HG03108 (cell line): Measurements from ENCODE around the gene TMEM218.

Source experiments
- ATAC-seq: cut with Tn5 transposase; IDR thresholded peaks from one replicate; pipeline ENCODE4 v1.9.1; 2021; ENCODE audit warnings: moderate library complexity; ENCODE audit not compliant: unreplicated experiment

TMEM218 gene

DNA sequence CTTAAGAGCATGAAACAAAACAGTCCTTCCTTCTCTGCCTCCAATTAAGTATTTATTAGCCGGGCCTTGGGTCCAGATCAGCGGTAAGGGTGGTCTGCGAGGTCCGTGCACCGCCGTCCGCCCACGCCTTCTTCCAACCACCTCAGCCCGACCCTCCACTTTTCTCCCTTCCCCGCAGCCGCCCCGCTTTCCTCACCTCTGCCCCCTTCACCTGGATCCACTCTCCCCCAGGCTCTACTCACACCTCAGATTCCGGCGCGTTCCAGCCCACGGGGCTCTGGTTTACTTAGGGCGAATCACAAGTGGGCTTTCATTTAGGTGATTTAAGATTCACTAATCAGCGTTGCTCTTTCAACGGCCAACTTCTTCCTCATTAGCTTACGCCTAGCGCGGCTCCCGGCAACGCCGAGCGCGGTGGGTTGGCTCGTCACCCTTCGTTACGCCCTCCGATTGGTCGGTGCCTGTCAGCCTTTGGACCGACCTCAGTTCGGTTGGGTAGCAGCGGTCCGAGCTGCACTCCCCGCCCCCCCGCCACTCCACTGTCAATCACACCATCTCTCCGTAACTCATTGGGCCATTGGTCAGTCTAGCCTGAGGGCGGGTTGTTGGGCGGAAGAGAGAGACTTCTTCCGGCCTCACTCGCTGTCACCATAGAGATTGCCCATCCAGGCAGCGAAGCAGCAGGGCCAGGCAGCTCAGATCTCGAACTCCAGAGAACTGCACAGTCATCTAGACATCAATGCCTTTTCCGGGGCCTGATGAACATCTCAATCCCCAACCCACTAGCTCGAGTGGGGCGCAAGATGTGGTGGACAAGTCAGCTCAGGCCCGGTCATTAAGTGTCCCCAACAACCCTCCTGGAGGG, at the start of gene TMEM218:
TMEM218 (minus strand) TSS at position 284 of the 865 bp plus-strand sequence. CDS start 9,385 bp downstream, outside the sequence.
- peak; percentile 99 for ATAC-seq

DNA sequence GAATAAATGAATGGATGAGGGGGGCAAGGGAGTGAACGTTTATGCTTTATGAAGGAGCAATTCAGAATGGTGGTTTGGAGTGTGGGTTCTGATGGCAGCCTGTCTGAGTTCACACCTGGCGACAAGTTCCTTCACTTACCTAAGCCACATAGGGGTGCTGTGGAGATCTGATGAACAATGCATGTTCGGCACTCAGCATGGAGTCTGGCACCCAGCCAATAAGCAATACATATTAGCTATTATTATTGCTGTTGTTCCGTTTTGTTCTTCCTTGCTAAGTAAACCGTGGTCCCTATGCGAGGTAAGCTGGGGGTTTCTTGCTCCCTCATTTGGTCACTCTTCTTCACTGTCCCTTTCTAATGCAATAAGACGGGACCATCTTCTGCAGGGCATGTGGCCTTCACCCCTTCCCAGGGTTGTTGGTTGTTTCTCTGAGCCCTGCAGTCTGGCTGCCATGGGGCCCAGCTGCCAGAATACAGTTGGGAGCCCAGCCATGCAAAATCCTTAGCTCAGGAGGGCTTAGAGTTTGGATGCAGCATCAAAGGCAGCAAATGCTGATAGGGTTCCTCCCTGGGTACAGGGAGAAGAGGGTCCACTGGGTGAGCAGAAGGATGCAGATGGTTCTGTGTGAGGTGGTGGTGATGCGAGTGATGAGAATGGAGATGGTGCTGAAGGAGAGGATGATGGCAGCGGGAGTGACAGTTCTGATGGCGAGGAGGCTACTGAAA, 46.7 kb upstream of the TMEM218 start:
- no peak for ATAC-seq

GRCh38 chr11:125157118-125157733, 45.8 kb upstream of the TMEM218 start:
- ATAC-seq: no peak

DNA sequence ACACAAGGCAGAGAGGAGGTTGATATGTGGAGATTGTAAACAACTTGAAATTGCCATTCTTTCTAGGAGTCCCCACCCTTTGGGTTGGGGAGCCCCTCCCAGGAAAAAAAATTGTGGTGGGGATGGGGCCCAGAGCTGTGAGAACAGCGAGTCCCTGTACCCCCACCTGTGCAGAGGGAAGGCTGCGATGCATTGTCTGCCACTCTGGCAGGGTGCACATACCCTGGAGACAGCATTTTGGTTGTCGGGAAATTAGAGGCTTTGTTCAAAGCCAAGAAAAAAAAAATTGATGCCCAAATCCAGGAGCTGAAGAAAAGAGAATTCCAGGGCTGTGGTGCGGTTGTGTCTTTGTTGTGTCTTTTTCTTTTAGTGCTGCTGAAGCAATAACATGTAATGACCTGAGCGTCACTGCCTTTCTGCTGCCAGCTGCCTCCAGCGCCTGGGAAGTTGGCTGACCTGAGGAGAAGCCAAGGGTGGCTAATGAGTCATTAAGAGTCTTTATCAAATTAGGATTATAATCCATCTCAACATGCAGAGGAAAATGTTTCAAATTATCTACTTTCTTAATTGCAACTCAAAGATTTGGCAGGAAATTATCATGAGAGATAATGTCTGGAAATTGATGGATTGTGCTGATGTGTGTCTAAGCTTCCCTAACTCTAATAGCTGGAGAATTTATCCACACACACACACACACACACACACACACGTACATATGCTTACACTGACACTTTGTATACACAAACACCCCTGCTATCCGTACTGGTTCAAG, 45.1 kb upstream of the TMEM218 start:
- ATAC-seq: no peak

GRCh38 chr11:125155767-125156166, 44.3 kb upstream of the TMEM218 start:
- no peak for ATAC-seq

DNA sequence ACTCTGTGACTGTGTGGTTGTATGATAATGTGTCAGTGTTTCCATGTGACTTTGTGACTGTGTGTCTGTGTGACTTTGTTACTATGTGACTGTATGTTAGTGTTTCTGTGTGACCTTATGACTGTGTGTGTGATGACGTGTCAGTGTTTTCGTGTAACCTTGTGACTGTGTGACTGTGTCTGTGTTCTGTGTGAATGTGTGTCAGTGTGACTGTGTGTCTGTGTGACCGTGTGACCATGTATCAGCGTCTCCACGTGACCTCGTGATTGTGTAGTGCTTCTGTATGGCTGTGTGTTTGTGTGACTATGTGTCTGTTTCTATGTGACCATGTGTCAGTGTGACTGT, 43.6 kb upstream of the TMEM218 start:
- ATAC-seq: no peak

DNA sequence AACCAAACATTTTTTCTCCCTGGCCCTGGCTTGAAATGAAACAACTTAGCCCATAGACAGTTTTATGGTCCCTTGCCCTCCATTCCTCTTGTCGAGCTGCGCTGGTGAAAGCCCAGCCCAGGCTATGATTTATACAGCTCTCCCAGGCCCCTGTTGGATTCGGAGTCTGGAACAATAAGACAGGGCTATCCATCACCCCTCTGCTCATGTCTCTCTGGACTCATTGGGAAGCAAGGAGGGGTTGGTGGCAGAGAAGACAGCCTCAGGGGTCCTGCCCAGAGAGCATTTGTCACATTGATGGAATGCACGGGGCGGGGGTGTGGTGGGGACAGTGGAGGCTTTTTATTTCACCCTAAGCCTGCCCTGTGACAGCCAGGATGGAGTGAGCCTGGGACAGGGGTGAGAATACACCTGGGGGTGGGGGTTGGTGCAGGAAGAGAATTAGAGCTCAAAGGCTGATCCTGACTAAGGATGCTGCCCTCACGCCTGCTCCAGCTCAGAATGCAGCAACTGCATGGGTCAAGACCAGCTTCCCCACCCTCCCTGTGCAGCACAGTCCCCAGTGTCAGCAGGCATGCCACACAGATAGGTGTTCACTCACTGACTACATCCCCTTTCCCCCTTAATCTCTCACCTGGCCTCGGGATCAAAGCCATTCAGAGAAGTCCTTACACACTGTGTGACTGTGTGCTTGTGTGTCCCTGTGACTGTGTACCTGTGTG, 43.1 kb upstream of the TMEM218 start:
- no peak for ATAC-seq

GRCh38 chr11:125153837-125154236, 42.4 kb upstream of the TMEM218 start:
- ATAC-seq: no peak

GRCh38 chr11:125148743-125149142, 37.3 kb upstream of the TMEM218 start:
- ATAC-seq: no peak

GRCh38 chr11:125148011-125148410, 36.6 kb upstream of the TMEM218 start:
- ATAC-seq: no peak

DNA sequence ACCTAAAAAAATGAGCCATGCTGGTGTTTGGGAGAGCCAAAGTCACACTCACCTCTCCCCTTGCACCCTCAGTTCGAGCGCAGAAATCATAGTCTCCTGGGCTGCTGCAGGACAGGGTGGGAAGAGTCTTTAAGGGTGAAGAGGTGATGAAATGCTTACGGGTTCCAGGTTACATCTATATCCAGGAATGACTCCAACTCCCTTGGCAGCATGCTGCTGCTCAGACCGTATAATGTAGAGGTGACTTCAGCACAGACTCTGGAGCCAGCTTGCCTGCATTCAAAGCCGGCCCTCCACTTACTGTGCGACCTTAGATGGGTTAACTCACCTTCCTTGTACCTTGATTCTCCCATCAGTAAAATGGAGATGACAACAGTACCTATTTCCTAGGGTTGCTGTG, 35.9 kb upstream of the TMEM218 start:
- ATAC-seq: no peak

GRCh38 chr11:125146232-125146631, 34.8 kb upstream of the TMEM218 start:
- no peak for ATAC-seq

DNA sequence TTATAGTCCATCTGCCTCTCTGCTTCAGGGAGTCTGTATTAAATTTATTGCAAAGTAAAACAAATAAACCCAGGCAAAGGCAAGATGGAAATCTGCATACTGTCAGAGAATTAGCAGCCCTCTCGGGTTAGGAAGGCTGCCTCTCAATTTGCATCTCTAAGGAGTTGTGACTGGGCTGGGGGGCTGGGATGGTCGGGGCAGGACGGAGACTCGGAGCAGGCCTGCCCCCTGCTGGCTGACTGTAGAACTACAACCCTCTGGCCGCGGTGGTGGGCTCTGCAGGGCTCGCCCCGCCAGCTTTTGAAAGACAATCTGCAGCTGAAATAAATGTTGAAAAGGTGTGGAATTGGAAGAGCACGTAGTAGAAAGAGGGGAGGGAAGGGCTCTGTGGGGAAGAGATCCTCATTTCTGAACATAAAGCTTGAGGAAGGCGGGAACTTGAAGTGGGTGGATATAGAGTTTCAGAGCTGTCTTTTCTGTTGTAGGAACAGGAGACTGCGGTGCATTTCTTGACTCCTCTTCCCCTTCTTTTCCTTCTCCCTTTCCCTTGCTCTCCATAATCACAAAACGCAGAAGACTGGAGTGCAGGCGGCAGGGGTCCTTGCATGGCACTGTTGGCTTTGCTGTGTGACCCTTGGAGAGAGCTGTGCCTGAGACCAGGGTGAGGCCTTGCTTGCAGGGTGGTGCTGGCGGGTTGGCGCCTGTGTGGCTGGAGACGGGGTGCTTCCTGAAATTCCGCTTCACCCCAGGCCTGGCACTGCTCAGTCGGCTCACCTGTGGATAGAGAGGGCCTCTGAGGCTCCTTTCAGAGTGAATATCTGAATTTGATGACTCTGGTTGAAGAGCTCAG, 30.5 kb upstream of the TMEM218 start:
- no peak for ATAC-seq

- no peak for ATAC-seq
Measured at GRCh38 chr11:125141178-125141577, 29.8 kb upstream of the TMEM218 start.

DNA sequence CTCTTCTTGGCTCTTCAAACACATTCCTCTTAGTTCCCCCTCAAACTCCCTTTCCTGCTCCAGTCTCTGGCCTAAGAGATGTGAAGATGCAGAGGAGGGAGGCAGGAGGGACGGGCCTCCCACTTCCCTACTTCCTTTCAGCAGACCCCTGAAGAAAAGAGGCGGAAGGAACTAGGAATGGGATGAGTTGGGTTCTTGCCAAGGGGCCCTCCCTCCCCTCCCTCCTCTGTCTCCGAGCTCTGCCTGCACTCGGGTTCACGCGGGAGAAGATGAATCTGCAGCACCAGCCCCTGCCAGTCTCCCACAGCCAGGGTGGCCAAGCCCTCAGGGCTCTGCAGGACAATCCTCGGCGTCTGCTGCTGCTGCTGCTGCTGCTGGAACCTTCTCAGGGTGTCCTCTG, 28.8 kb upstream of the TMEM218 start:
- ATAC-seq: no peak

DNA sequence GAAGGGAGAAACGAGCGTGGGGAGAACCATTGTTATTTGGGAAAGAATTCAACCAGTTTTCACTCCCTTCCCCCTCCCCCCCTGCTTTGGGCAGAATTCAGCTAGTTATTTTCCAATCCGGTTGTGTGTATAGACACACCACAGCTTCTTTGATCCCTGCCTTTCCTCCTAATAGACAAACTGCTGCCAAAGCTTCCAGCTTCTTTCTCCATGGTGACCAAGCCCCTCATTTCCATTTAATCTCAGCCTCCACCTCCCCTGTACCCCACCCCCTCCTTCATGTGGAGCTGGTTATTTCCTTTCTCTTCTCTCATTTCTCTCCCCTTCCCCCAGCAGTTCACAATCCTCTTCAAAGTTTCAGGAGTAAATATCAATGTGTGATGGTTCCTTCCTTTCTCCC, 28.4 kb upstream of the TMEM218 start:
- no peak for ATAC-seq

GRCh38 chr11:125138966-125139365, 27.5 kb upstream of the TMEM218 start:
- ATAC-seq: no peak

GRCh38 chr11:125136001-125136400, 24.6 kb upstream of the TMEM218 start:
- ATAC-seq: no peak

DNA sequence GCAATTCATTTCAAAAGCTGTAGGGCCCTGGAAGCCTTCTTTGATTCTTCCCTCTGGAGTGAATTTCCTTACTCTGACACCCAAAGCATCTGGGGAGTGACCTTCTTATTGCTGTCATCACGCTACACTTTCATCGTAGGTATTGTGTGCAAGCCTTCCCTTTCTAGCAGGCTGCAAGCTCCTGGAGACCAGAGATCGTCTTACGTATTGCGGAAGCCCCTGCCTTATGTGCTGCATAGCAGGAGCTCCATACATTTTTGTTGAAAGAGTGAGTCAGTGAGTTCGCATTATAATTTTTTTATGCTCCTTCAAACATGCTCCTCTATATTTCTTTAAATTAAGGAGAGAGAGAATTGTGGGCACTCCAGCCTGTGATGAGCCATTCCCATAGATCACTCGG, 21.2 kb upstream of the TMEM218 start:
- no peak for ATAC-seq

DNA sequence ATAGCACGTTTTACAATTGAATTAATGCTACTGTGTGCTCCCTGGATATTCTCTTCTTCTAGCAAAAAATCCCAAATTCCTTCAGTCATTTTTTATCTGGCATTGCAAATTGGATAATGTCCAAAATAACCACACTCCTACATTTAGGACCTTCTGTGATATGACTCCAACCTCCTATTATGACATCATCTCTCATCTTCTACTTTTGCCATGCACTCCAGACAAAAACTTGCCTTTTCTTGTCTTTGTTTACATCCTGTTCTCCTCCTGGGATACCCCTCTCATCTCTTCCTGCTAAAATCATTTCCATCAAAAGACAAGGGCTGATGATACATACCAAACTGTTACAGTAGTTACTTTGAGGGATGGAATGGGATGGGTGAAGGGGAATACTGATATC, 20.6 kb upstream of the TMEM218 start:
- ATAC-seq: no peak
